ENCODE measurements around the gene KPTN.

KPTN gene

GRCh38 chr19:47510516-47511127, 26.6 kb upstream of the KPTN start:
- peaks cover 10% of the 10 kb centered on the region for H3K4me1 ChIP-seq
- H3K4me3 ChIP-seq (ENCODE audit: low read depth, low read length) = no peak overlapping the region

GRCh38 chr19:47509973-47510372, 26.0 kb upstream of the KPTN start:
- no peak for DNase-seq
- Histone ChIP-seq H3K4me1 (peaks cover 10% of the 10 kb centered on the region), H3K9me3 (no peaks in the 10 kb centered on the region), H3K27me3 (no peaks in the 10 kb centered on the region), H3K36me3 (0 out of 2 replicates have a peak, but pooled peaks cover 4% of the 10 kb centered on the region), H3K4me3 (ENCODE audit: low read depth, low read length) (no peak overlapping the region)
- TF ChIP-seq CTCF (IDR thresholded peaks at IDR 0.05; ENCODE audit: low read depth, low read length) = no peak

More at GRCh38 chr19:47510516-47511127, 26.6 kb upstream of the KPTN start:
- Histone ChIP-seq H3K36me3 (0 out of 2 replicates have a peak, but pooled peaks cover 4% of the 10 kb centered on the region), H3K9me3 (no peaks in the 10 kb centered on the region), H3K27me3 (no peaks in the 10 kb centered on the region)
- no peak for DNase-seq
- TF ChIP-seq CTCF (IDR thresholded peaks at IDR 0.05; ENCODE audit: low read depth, low read length) = no peak

- no peak for TF ChIP-seq CTCF (IDR thresholded peaks at IDR 0.05; ENCODE audit: low read depth, low read length)
- H3K4me3 ChIP-seq (ENCODE audit: low read depth, low read length) = no peak overlapping the region
- DNase-seq = no peak
- H3K27me3 ChIP-seq = no peaks in the 10 kb centered on the region
- H3K36me3 ChIP-seq = 0 out of 2 replicates have a peak, but pooled peaks cover 4% of the 10 kb centered on the region
- peaks cover 10% of the 10 kb centered on the region for H3K4me1 ChIP-seq
- H3K9me3 ChIP-seq = no peaks in the 10 kb centered on the region
These were observed 25.3 kb upstream of the KPTN start for GRCh38 chr19:47509170-47509847.

GRCh38 chr19:47508721-47509120, 24.7 kb upstream of the KPTN start:
- Histone ChIP-seq H3K36me3 (peaks cover 4% of the 10 kb centered on the region; the same call in 1 of the 2 replicates), H3K4me3 (ENCODE audit: low read depth, low read length) (no peak overlapping the region), H3K4me1 (peaks cover 10% of the 10 kb centered on the region), H3K9me3 (no peaks in the 10 kb centered on the region), H3K27me3 (no peaks in the 10 kb centered on the region)
- DNase-seq = no peak
- no peak for TF ChIP-seq CTCF (IDR thresholded peaks at IDR 0.05; ENCODE audit: low read depth, low read length)

- Histone ChIP-seq H3K27me3 (no peaks in the 10 kb centered on the region), H3K4me1 (peaks cover 10% of the 10 kb centered on the region), H3K36me3 (peaks cover 8% of the 10 kb centered on the region), H3K4me3 (ENCODE audit: low read depth, low read length) (no peak overlapping the region), H3K9me3 (no peaks in the 10 kb centered on the region)
- peak; percentile 37 for TF ChIP-seq CTCF (IDR thresholded peaks at IDR 0.05; ENCODE audit: low read depth, low read length)
- no peak for DNase-seq
These were observed 24.0 kb upstream of the KPTN start for GRCh38 chr19:47507924-47508553.

- no peak overlapping the region for H3K4me3 ChIP-seq (ENCODE audit: low read depth, low read length)
- DNase-seq = no peak
- no peak for TF ChIP-seq CTCF (IDR thresholded peaks at IDR 0.05; ENCODE audit: low read depth, low read length)
- H3K36me3 ChIP-seq = peaks cover 16% of the 10 kb centered on the region
- peaks cover 10% of the 10 kb centered on the region for H3K4me1 ChIP-seq
- H3K9me3 ChIP-seq = no peaks in the 10 kb centered on the region
- H3K27me3 ChIP-seq = no peaks in the 10 kb centered on the region
These were observed 23.0 kb upstream of the KPTN start for GRCh38 chr19:47507012-47507411.

Data from BE2C (cell line).